Posterior cingulate gyrus (tissue), 11 donors: ENCODE data around the gene AMOTL1.
"Not testable (repeated sequence)": the region's sequence is repeated elsewhere in the genome, so short reads cannot be mapped to it uniquely, and the experiment has no call there.

Source experiments
- DNase-seq, 10 donors: peaks; one replicate each; pipeline versions ENCODE4 v3.0.0 to v3.0.0-alpha.2; 2020 to 2021; ENCODE audit warnings: mixed read lengths in 3 of 10
- intact Hi-C: fragments of 100-400 bp; cut with DNase I; formaldehyde crosslinking; loops from one replicate; pipeline ENCODE4 v1.15.1; 2023

Gene AMOTL1

GRCh38 chr11:94790661-94791180 is 22.6 kb downstream of the AMOTL1 start:
- DNase-seq: no peak
- intact Hi-C loops: no loop called here

- DNase-seq: no peak
- intact Hi-C loops: no loop called here
Observed at GRCh38 chr11:94791216-94791889, 23.2 kb downstream of the AMOTL1 start.

- intact Hi-C loops: not testable (repeated sequence)
Observed at GRCh38 chr11:94791942-94792341, 23.8 kb downstream of the AMOTL1 start.

GRCh38 chr11:94792451-94792850 is 24.3 kb downstream of the AMOTL1 start:
- intact Hi-C loops: no loop called here
- no peak for DNase-seq

More at GRCh38 chr11:94791942-94792341, 23.8 kb downstream of the AMOTL1 start:
- not testable (repeated sequence) for DNase-seq

- intact Hi-C loops: no loop called here
- DNase-seq: no peak
Observed at GRCh38 chr11:94793002-94793401, 24.8 kb downstream of the AMOTL1 start.

GRCh38 chr11:94793822-94794221 is 25.7 kb downstream of the AMOTL1 start:
- intact Hi-C loops: no loop called here
- DNase-seq: no peak

GRCh38 chr11:94794287-94795168 is 26.4 kb downstream of the AMOTL1 start:
- intact Hi-C loops: no loop called here
- DNase-seq: no peak

GRCh38 chr11:94795476-94796189 is 27.5 kb downstream of the AMOTL1 start:
- intact Hi-C loops: no loop called here
- no peak for DNase-seq

GRCh38 chr11:94796190-94796580 is 28.0 kb downstream of the AMOTL1 start:
- intact Hi-C loops: no loop called here
- DNase-seq: no peak

GRCh38 chr11:94796863-94797262 is 28.7 kb downstream of the AMOTL1 start:
- no peak for DNase-seq
- intact Hi-C loops: no loop called here

GRCh38 chr11:94799726-94800125 is 31.6 kb downstream of the AMOTL1 start:
- intact Hi-C loops: no loop called here

GRCh38 chr11:94800414-94800813 is 32.3 kb downstream of the AMOTL1 start:
- no peak for DNase-seq

More at GRCh38 chr11:94799726-94800125, 31.6 kb downstream of the AMOTL1 start:
- peak in 1 of 10 donors; percentile 73 for DNase-seq

GRCh38 chr11:94801866-94802460 is 33.8 kb downstream of the AMOTL1 start:
- DNase-seq: no peak
- intact Hi-C loops: no loop called here

More at GRCh38 chr11:94800414-94800813, 32.3 kb downstream of the AMOTL1 start:
- intact Hi-C loops: no loop called here

GRCh38 chr11:94802501-94802900 is 34.3 kb downstream of the AMOTL1 start:
- DNase-seq: peak in 3 of 10 donors; percentile 27 to 92 (median 29)
- intact Hi-C loops: no loop called here

GRCh38 chr11:94803491-94803890 is 35.3 kb downstream of the AMOTL1 start:
- intact Hi-C loops: no loop called here
- no peak for DNase-seq

- DNase-seq: no peak
- intact Hi-C loops: no loop called here
Observed at GRCh38 chr11:94804874-94805273, 36.7 kb downstream of the AMOTL1 start.

- intact Hi-C loops: no loop called here
- DNase-seq: no peak
Observed at GRCh38 chr11:94806014-94806413, 37.9 kb downstream of the AMOTL1 start.

- intact Hi-C loops: no loop called here
- no peak for DNase-seq
Observed at GRCh38 chr11:94806419-94806818, 38.3 kb downstream of the AMOTL1 start.

- intact Hi-C loops: no loop called here
- no peak for DNase-seq
Observed at GRCh38 chr11:94809251-94809650, 41.1 kb downstream of the AMOTL1 start.
